GM21825 (cell line): ENCODE measurements around the gene PHF5A.

ENCODE experiments used
- ATAC-seq: cut with Tn5 transposase; IDR thresholded peaks from one replicate; pipeline ENCODE4 v1.9.1; 2021; ENCODE audit warnings: mild to moderate bottlenecking, moderate library complexity; ENCODE audit not compliant: unreplicated experiment

Gene PHF5A

GRCh38 chr22:41418717-41419116 lies 49.8 kb downstream of the PHF5A start:
- ATAC-seq, result no peak

- no peak for ATAC-seq
Measured at GRCh38 chr22:41417622-41418390, 50.7 kb downstream of the PHF5A start.

- ATAC-seq, result no peak
Measured at GRCh38 chr22:41415554-41415953, 52.9 kb downstream of the PHF5A start.

- no peak for ATAC-seq
Measured at GRCh38 chr22:41411021-41411851, 57.3 kb downstream of the PHF5A start.

GRCh38 chr22:41410311-41410751 lies 58.2 kb downstream of the PHF5A start:
- ATAC-seq, result no peak
